K562 (cell line): ENCODE results near the gene CHMP1A. TPM values are rescaled to one million over a fixed set of nuclear protein-coding genes. Genes with fewer than 3 reads are reported as not detected.

Experiments
- ATAC-seq: fragments of 200-7000 bp; cut with Tn5 transposase; 3 replicates; pipeline ENCODE4 v1.9.1; 2020; ENCODE audit warnings: moderate library complexity
- BruUV-seq: library from RNA; stranded (reverse); fragments of 400-500 nt; replicated peaks from 2 replicates; lab custom pipeline; 2021; lab: Mats Ljungman, UMichigan
- CTCF ChIA-PET: fragments of 300-600 bp; formaldehyde crosslinking; extraction: SDS; loops from one replicate; lab custom pipeline; 2021; ENCODE audit warnings: low intra/inter-chr PET ratio; lab: Yijun Ruan, JAX
- POLR2A ChIA-PET: fragments of 300-600, 350-650 bp; sonication (Branson Sonifier 250); formaldehyde crosslinking; extraction: SDS; loops from one replicate; lab custom pipeline; 2021; ENCODE audit warnings: antibody characterized with exemption, inconsistent platforms; lab: Yijun Ruan, JAX
- DNase-seq, 4 experiments: peaks; one replicate each; pipeline versions ENCODE4 v3.0.0 to v3.0.0-alpha.2; 2011 to 2018; ENCODE audit warnings: low spot score in 3 of 4, mixed read lengths in 3 of 4; ENCODE audit errors: extremely low read depth in 1 of 4
- FAIRE-seq: peaks from 2 replicates; lab custom pipeline; 2011; peaks lifted over from hg19 to GRCh38; lab: Jason Lieb, UNC
- H2AFZ ChIP-seq: 2 replicates; pipeline ENCODE4 v1.6.0; 2011; ENCODE audit warnings: low read depth, low read length, control low read depth, inconsistent platforms
- H3K27ac ChIP-seq: fragments of 200-600 bp; 3 replicates; pipeline ENCODE4 v1.8.0; 2011; ENCODE audit warnings: low read depth, mild to moderate bottlenecking, control low read depth, inconsistent platforms, low read length, moderate library complexity, mixed read lengths; ENCODE audit errors: extremely low read depth
- H3K27me3 ChIP-seq, 2 experiments: fragments of 300-600 bp in 1 of 2; 2 replicates in 1 of 2; 3 replicates in 1 of 2; pipeline versions ENCODE4 v1.6.0 to v1.8.0; 2011; ENCODE audit warnings: inconsistent platforms in 2 of 2, low read length in 2 of 2, mild to moderate bottlenecking in 1 of 2, mixed read lengths in 1 of 2, moderate library complexity in 1 of 2; ENCODE audit not compliant: control insufficient read depth in 2 of 2, insufficient read depth in 2 of 2
- H3K36me3 ChIP-seq: fragments of 300-600 bp; 3 replicates; pipeline ENCODE4 v1.8.0; 2011; ENCODE audit warnings: mild to moderate bottlenecking, low read length, inconsistent platforms; ENCODE audit not compliant: control insufficient read depth, insufficient read depth
- H3K4me1 ChIP-seq, 2 experiments: fragments of 200-600 bp in 1 of 2; replicated peaks in 1 of 2; 2 replicates in 1 of 2; 3 replicates in 1 of 2; pipeline versions ENCODE4 v1.5.1 to v1.8.0; 2011; ENCODE audit warnings: inconsistent platforms in 2 of 2, low read length in 2 of 2, mild to moderate bottlenecking in 1 of 2, mixed read lengths in 1 of 2, moderate library complexity in 1 of 2; ENCODE audit not compliant: control insufficient read depth in 2 of 2, insufficient read depth in 2 of 2
- H3K4me2 ChIP-seq: 2 replicates; pipeline ENCODE4 v1.6.1; 2011; ENCODE audit warnings: low read length, control low read depth, inconsistent platforms, mixed read lengths; ENCODE audit not compliant: insufficient read depth
- H3K4me3 ChIP-seq: fragments of 200-600 bp; sonication (generic), shearing (Covaris generic); 2 replicates; pipeline ENCODE4 v1.5.1; 2016; ENCODE audit warnings: control low read depth, inconsistent platforms
- H3K79me2 ChIP-seq: fragments of 200-600 bp; 3 replicates; pipeline ENCODE4 v1.8.0; 2011; ENCODE audit warnings: low read length, inconsistent platforms; ENCODE audit not compliant: control insufficient read depth, insufficient read depth
- H3K9ac ChIP-seq, 2 experiments: 2 replicates each; pipeline versions ENCODE4 v1.6.0 to v1.6.1; 2011; ENCODE audit warnings: low read depth in 2 of 2, low read length in 2 of 2, control low read depth in 1 of 2, inconsistent platforms in 1 of 2, mild to moderate bottlenecking in 1 of 2, mixed read lengths in 1 of 2; ENCODE audit not compliant: insufficient read depth in 1 of 2
- H3K9me1 ChIP-seq: one replicate; pipeline ENCODE4 v1.6.0; 2011; ENCODE audit warnings: inconsistent platforms, mild to moderate bottlenecking, low read length, moderate library complexity; ENCODE audit not compliant: control insufficient read depth, insufficient read depth
- H3K9me3 ChIP-seq: replicated peaks from 2 replicates; pipeline ENCODE4 v1.5.1; 2011; ENCODE audit warnings: low read depth, low read length, inconsistent platforms; ENCODE audit not compliant: control insufficient read depth, insufficient read depth
- H4K20me1 ChIP-seq: replicated peaks from 2 replicates; pipeline ENCODE4 v1.6.1; 2011; ENCODE audit warnings: low read length, inconsistent platforms, mixed read lengths; ENCODE audit not compliant: control insufficient read depth, insufficient read depth
- ELF4 ChIP-seq: fragments of 450-650 bp; formaldehyde crosslinking; IDR thresholded peaks from 2 replicates; pipeline ENCODE4 v1.4.0; 2022; ENCODE audit warnings: missing genetic modification characterization
- MTA1 ChIP-seq: fragments of 450-650 bp; IDR thresholded peaks from 2 replicates; pipeline ENCODE4 v1.6.1; 2017; ENCODE audit warnings: borderline replicate concordance
- NFXL1 ChIP-seq: fragments of 450-650 bp; formaldehyde crosslinking; IDR thresholded peaks from 2 replicates; pipeline ENCODE4 v1.4.0; 2021; ENCODE audit warnings: mild to moderate bottlenecking
- RCOR1 ChIP-seq, 2 experiments: IDR thresholded peaks; 2 replicates each; pipeline ENCODE4 v1.6.1; 2012; ENCODE audit warnings: low read depth in 2 of 2, low read length in 2 of 2, borderline replicate concordance in 1 of 2, improper control_type of control experiment in 1 of 2
- SNIP1 ChIP-seq: fragments of 450-650 bp; IDR thresholded peaks from 2 replicates; pipeline ENCODE4 v1.7.1; 2017; ENCODE audit warnings: low read depth, mild to moderate bottlenecking
- SOX6 ChIP-seq: fragments of 450-650 bp; IDR thresholded peaks from 2 replicates; pipeline ENCODE4 v1.6.1; 2014; ENCODE audit warnings: mild to moderate bottlenecking
- ZKSCAN3 ChIP-seq: fragments of 250-450 bp; sonication (Bioruptor Pico); IDR thresholded peaks from 2 replicates; pipeline ENCODE4 v1.4.0; 2020
- ZNF436 ChIP-seq: fragments of 250-450, 450-650 bp; sonication (Bioruptor Pico); formaldehyde crosslinking; IDR thresholded peaks from 2 replicates; pipeline ENCODE4 v1.7.0; 2020; ENCODE audit warnings: mild to moderate bottlenecking
- ZNF668 ChIP-seq: fragments of 250-450 bp; sonication (Bioruptor Pico); IDR thresholded peaks from 2 replicates; pipeline ENCODE4 v1.8.0; 2022; ENCODE audit warnings: mild to moderate bottlenecking, inconsistent platforms
- WGBS: fragments of 100-300 bp; shearing (Covaris generic); methylation state at CpG from one replicate; pipeline ENCODE4 v1.1.6; 2016; ENCODE audit warnings: low coverage, mixed read lengths; ENCODE audit not compliant: insufficient coverage; ENCODE audit errors: missing lambda C conversion rate; 5-methylcytosine and 5-hydroxymethylcytosine counted together
- in situ Hi-C: fragments of 300-500 bp; cut with MboI; formaldehyde crosslinking; loops from 4 replicates; pipeline ENCODE4 v1.15.0; 2018; ENCODE audit warnings: inconsistent platforms, mixed read lengths
- intact Hi-C: fragments of 100-400 bp; cut with micrococcal nuclease; formaldehyde crosslinking; loops from 2 replicates; pipeline ENCODE4 v1.14.2; 2022
- polyA plus RNA-seq, 8 experiments: library from polyadenylated mRNA; depleted of rRNA in 4 of 8; stranded (reverse) in 5 of 8; unstranded in 3 of 8; fragments of >200 nt; fragmentation: Nextera tagmentation in 2 of 8; fragmentation: Illumina TruSeq in 1 of 8; extraction: Ambion mirVana in 2 of 8; extraction: Trizol in 1 of 8; gene quantifications; 2 replicates each; pipeline versions ENCODE4 v1.2.1 to v1.2.3, GENCODE V29; 2011 to 2014; ENCODE audit warnings: inconsistent platforms in 1 of 8, missing spikeins in 1 of 8
- total RNA-seq, 7 experiments: library from RNA; depleted of rRNA in 6 of 7; stranded (reverse); fragments of >200 nt in 6 of 7; fragmentation: Illumina TruSeq in 2 of 7; extraction: Trizol in 2 of 7; gene quantifications; 2 replicates each; pipeline versions ENCODE4 v1.2.1 to v1.2.3, GENCODE V29; 2011 to 2021; ENCODE audit warnings: low replicate concordance in 1 of 7
- TF ChIP-seq, protein P1 (sequence below), 3 experiments: fragments of 200-800 bp in 1 of 3; fragments of 250-450 bp in 1 of 3; fragments of 450-650 bp in 1 of 3; sonication (Bioruptor Pico) in 1 of 3; sonication (Bioruptor generic) in 1 of 3; formaldehyde crosslinking in 1 of 3; IDR thresholded peaks; 2 replicates each; pipeline versions ENCODE4 v1.6.1 to v1.8.0; 2016 to 2022; ENCODE audit warnings: mild to moderate bottlenecking in 2 of 3, missing genetic modification characterization in 2 of 3, missing compliant biosample characterization in 1 of 3, moderate library complexity in 1 of 3
- TF ChIP-seq, protein P2 (sequence below): sonication (generic); formaldehyde crosslinking; IDR thresholded peaks from 2 replicates; pipeline ENCODE4 v1.8.0; 2022; ENCODE audit warnings: missing genetic modification reagents, mild to moderate bottlenecking, moderate library complexity, borderline replicate concordance

The CHMP1A gene
- total and polyA plus RNA-seq, 9 of the 15 experiments (the other 6 are each of a cell fraction or from before 2014, with no cell fraction given) = 0.83 to 79.9 (median 45.2) TPM

DNA sequence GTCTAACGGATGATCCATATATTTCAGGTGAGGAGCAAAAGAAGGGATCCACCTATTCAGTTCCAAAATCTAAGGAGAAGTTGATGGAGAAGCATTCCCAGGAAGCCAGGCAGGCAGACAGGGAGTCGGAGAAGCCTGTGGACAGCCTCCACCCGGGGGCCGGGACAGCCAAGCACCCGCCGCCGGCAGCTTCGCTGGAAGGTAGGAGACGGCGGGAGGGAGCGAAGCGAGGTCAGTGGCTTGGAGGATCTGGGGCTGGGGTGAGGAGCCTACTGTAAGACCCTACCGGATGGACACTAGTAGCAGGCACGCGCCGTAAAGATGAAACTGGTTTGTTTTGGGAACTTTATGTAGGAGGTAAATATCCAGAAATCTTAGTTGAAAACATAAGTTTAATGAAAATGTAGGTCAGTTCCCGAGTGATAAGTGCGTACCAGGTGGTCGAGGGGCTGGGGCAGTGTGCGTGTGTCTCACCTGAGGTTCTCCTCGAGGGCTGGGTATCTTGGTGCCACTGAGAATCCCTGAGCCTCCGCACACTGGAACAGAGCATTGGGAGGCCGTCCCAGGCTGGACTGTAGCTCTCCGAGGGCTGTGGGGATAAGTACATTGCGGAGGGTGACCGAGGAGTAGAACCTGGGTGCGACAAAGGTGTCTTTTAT lies 842 bp upstream of the CHMP1A start:
- peak; percentile 46 to 55 (median 50) for DNase-seq
- BruUV-seq = no TSS peak
- in situ Hi-C loops = no loop called here
- TF ChIP-seq ZKSCAN3 (CRISPR knock-in tag) = no peak
- 0 out of 2 replicates have a peak, but pooled peaks have one; percentile 21 for TF ChIP-seq ZNF436
- TF ChIP-seq SNIP1 = 0 out of 2 replicates have a peak, but pooled peaks have one; percentile 29
- TF ChIP-seq, protein P1, sequence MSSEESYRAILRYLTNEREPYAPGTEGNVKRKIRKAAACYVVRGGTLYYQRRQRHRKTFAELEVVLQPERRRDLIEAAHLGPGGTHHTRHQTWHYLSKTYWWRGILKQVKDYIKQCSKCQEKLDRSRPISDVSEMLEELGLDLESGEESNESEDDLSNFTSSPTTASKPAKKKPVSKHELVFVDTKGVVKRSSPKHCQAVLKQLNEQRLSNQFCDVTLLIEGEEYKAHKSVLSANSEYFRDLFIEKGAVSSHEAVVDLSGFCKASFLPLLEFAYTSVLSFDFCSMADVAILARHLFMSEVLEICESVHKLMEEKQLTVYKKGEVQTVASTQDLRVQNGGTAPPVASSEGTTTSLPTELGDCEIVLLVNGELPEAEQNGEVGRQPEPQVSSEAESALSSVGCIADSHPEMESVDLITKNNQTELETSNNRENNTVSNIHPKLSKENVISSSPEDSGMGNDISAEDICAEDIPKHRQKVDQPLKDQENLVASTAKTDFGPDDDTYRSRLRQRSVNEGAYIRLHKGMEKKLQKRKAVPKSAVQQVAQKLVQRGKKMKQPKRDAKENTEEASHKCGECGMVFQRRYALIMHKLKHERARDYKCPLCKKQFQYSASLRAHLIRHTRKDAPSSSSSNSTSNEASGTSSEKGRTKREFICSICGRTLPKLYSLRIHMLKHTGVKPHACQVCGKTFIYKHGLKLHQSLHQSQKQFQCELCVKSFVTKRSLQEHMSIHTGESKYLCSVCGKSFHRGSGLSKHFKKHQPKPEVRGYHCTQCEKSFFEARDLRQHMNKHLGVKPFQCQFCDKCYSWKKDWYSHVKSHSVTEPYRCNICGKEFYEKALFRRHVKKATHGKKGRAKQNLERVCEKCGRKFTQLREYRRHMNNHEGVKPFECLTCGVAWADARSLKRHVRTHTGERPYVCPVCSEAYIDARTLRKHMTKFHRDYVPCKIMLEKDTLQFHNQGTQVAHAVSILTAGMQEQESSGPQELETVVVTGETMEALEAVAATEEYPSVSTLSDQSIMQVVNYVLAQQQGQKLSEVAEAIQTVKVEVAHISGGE (CRISPR knock-in tag; IDR thresholded peaks at IDR 0.05) = peak in 1 of 3 experiments; percentile 53; a peak in 1 of 6 replicates
- TF ChIP-seq ELF4 (CRISPR knock-in tag) = peak; percentile 17; the same call in 1 of the 2 replicates
- no peak for TF ChIP-seq ZNF668 (CRISPR knock-in tag)
- TF ChIP-seq, protein P2, sequence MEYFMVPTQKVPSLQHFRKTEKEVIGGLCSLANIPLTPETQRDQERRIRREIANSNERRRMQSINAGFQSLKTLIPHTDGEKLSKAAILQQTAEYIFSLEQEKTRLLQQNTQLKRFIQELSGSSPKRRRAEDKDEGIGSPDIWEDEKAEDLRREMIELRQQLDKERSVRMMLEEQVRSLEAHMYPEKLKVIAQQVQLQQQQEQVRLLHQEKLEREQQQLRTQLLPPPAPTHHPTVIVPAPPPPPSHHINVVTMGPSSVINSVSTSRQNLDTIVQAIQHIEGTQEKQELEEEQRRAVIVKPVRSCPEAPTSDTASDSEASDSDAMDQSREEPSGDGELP = 0 out of 2 replicates have a peak, but pooled peaks have one; percentile 8
- 0 out of 2 replicates have a peak, but pooled peaks have one; percentile 16 for TF ChIP-seq MTA1
- TF ChIP-seq RCOR1 (IDR thresholded peaks at IDR 0.05; ENCODE audit: borderline replicate concordance in 1 of 2, low read depth in 2 of 2, low read length in 2 of 2) = no peak
- 0 out of 2 replicates have a peak, but pooled peaks have one; percentile 5 for TF ChIP-seq SOX6
- TF ChIP-seq NFXL1 (CRISPR knock-in tag) = no peak

More for the DNA sequence above, 842 bp upstream of the CHMP1A start:
- under 1% methylated on average over 26 of the region's 27 CpGs for WGBS
- CTCF ChIA-PET = no interaction called here
- Histone ChIP-seq H3K27me3 (no peaks in the 10 kb centered on the region), H4K20me1 (peaks cover 4% of the 10 kb centered on the region; the same call in 1 of the 2 replicates), H3K9me1 (peaks cover 7% of the 10 kb centered on the region), H3K9ac (peak overlapping the region; percentile 86 to 99), H3K4me2 (peak overlapping the region; percentile 87), H3K4me3 (peak overlapping the region; percentile 70), H3K27ac (peak overlapping the region; percentile 82), H3K9me3 (no peaks in the 10 kb centered on the region; the same call in 1 of the 2 replicates), H3K36me3 (peaks cover 48% of the 10 kb centered on the region), H3K79me2 (peaks cover 69% of the 10 kb centered on the region), H2AFZ (peak overlapping the region; percentile 81), H3K4me1 (peaks cover 4 to 49% of the 10 kb centered on the region in 2 experiments; a peak in 3 of 5 replicates)
- POLR2A ChIA-PET = interaction anchor here (0.6 to 1.8 kb wide), 8 partner anchors 9 to 645 kb away, joined by 3 to 6 read pairs (median 3); partner anchors contain the start of gene CDK10
- intact Hi-C loops = no loop called here
- FAIRE-seq (no peak), ATAC-seq (peak; percentile 72)
